CD4-positive, CD25-positive, alpha-beta regulatory T cell (primary cell): ENCODE results near the gene MAP2K7. TPM values are rescaled to one million over a fixed set of nuclear protein-coding genes. Genes with fewer than 3 reads are reported as not detected.
A peak's percentile ranks its signal among the peaks of the same experiment; 100 is the strongest.

ENCODE experiments used
- ATAC-seq, 2 donors: fragments of 150-1000 bp; cut with Tn5 transposase; one replicate each; pipeline ENCODE4 v1.10.0; 2021; ENCODE audit warnings: low read depth in 2 of 2, moderate number of reproducible peaks in 2 of 2, moderate library complexity in 1 of 2
- DNase-seq, 3 donors: peaks; one replicate each; pipeline versions ENCODE4 v3.0.0 to v3.0.0-alpha.2; 2012 to 2022; ENCODE audit warnings: mixed read lengths in 1 of 3
- H3K27ac ChIP-seq: one replicate; pipeline ENCODE4 v1.7.0; 2013; ENCODE audit warnings: mild to moderate bottlenecking, low read length; ENCODE audit not compliant: insufficient read depth, poor library complexity, severe bottlenecking
- H3K27me3 ChIP-seq: one replicate; pipeline ENCODE4 v1.7.0; 2013; ENCODE audit warnings: low read length; ENCODE audit not compliant: control insufficient read depth, insufficient read depth
- H3K36me3 ChIP-seq: one replicate; pipeline ENCODE4 v1.7.0; 2013; ENCODE audit warnings: mild to moderate bottlenecking, low read length, moderate library complexity; ENCODE audit not compliant: control insufficient read depth, insufficient read depth
- H3K4me1 ChIP-seq: 2 replicates; pipeline ENCODE4 v1.7.0; 2013; ENCODE audit warnings: mild to moderate bottlenecking, low read length; ENCODE audit not compliant: insufficient read depth, control insufficient read depth, poor library complexity, severe bottlenecking
- H3K4me3 ChIP-seq: one replicate; pipeline ENCODE4 v1.7.0; 2013; ENCODE audit warnings: low read depth, mild to moderate bottlenecking, low read length, moderate library complexity
- H3K9me3 ChIP-seq, 2 experiments: 1 replicate in 1 of 2; 2 replicates in 1 of 2; pipeline ENCODE4 v1.7.0; 2013; ENCODE audit warnings: low read length in 2 of 2, mild to moderate bottlenecking in 1 of 2, moderate library complexity in 1 of 2; ENCODE audit not compliant: control insufficient read depth in 2 of 2
- H3K27ac Mint-ChIP-seq, 3 donors: one replicate each; pipeline ENCODE4 v1.8.0; 2020 to 2022; ENCODE audit warnings: mild to moderate bottlenecking in 3 of 3, mixed read lengths in 3 of 3, moderate library complexity in 2 of 3
- H3K27me3 Mint-ChIP-seq: one replicate; pipeline ENCODE4 v1.8.0; 2022; ENCODE audit warnings: mild to moderate bottlenecking, mixed read lengths
- H3K36me3 Mint-ChIP-seq: one replicate; pipeline ENCODE4 v1.8.0; 2020; ENCODE audit warnings: mixed read lengths
- H3K4me1 Mint-ChIP-seq, 4 donors: one replicate each; pipeline ENCODE4 v1.8.0; 2020 to 2022; ENCODE audit warnings: mixed read lengths in 4 of 4, mild to moderate bottlenecking in 1 of 4
- H3K4me3 Mint-ChIP-seq, 4 donors: one replicate each; pipeline ENCODE4 v1.8.0; 2020 to 2022; ENCODE audit warnings: mild to moderate bottlenecking in 4 of 4, mixed read lengths in 4 of 4, moderate library complexity in 3 of 4
- H3K9me3 Mint-ChIP-seq, 7 donors: one replicate each; pipeline ENCODE4 v1.8.0; 2020 to 2022; ENCODE audit warnings: mixed read lengths in 7 of 7, mild to moderate bottlenecking in 3 of 7, moderate library complexity in 2 of 7
- polyA plus RNA-seq, 4 donors: library from polyadenylated mRNA; unstranded; fragments of 300-500 nt; fragmentation: Illumina TruSeq; gene quantifications; one replicate each; pipeline ENCODE4 v1.2.3, GENCODE V29; 2021
- total RNA-seq: library from RNA; stranded (reverse); gene quantifications from one replicate; pipeline ENCODE4 v1.2.3, GENCODE V29; 2022

Gene MAP2K7
- total and polyA plus RNA-seq, 5 donors from 2014 or later = 1.7 to 93.4 (median 2.7) TPM

- Histone ChIP-seq H3K4me1 (peaks cover 18% of the 10 kb centered on the region), H3K9me3 (no peaks in the 10 kb centered on the region), H3K27me3 (no peaks in the 10 kb centered on the region), H3K4me3 (peak within 1 kb of the TSS; percentile 80), H3K36me3 (peaks cover 12% of the 10 kb centered on the region), H3K27ac (peak within 1 kb of the TSS; percentile 96)
- ATAC-seq (peak; percentile 97 to 98), DNase-seq (peak; percentile 98 to 100 (median 99))
- H3K4me1 Mint-ChIP-seq = peaks cover 4 to 49% (median 24%) of the 10 kb centered on the region in 4 donors
- peak within 1 kb of the TSS; percentile 85 to 96 (median 93) for H3K4me3 Mint-ChIP-seq
- H3K27me3 Mint-ChIP-seq = peaks cover 4% of the 10 kb centered on the region
- no peaks in the 10 kb centered on the region for H3K9me3 Mint-ChIP-seq
- peaks cover 5% of the 10 kb centered on the region for H3K36me3 Mint-ChIP-seq
- peak within 1 kb of the TSS; percentile 97 to 98 (median 98) for H3K27ac Mint-ChIP-seq
Observed at GRCh38 chr19:7943444-7944176, 39.9 kb downstream of the MAP2K7 start, which contains the start of gene TIMM44. TIMM44 (minus strand) TSS chr19:7943666; CDS start chr19:7943651, 15 bp downstream.

DNA sequence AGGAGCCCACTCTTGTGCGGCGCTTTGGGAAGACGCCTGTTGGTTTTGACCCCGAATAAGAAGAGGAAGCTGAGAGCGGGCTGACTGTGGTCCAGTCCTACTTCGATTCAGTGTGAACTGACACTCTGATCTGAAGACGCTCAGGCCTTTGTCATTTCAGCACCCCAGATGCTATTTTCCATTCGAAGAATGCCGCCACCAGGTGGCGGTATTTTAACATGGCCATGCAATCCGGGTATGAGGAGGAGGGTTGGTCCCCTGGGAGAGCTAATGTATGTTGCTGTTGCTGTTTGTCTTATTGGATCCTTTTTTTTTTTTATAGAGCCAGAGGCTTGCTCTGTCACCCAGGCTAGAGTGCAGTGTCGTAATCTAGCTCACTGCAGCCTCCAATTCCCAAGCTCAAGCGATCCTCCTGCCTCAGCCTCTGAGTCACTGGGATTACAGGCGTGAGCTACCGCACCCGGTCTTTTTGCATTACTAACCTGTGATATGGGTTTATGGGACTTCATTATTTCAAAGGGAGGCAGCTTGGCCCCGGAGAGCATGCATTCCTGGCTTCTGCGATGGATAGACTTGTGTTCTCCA lies 40.6 kb downstream of the MAP2K7 start:
- Histone ChIP-seq H3K36me3 (peaks cover 12% of the 10 kb centered on the region), H3K27me3 (no peaks in the 10 kb centered on the region), H3K9me3 (no peaks in the 10 kb centered on the region), H3K4me1 (peaks cover 18% of the 10 kb centered on the region), H3K4me3 (peak overlapping the region; percentile 80), H3K27ac (peak overlapping the region; percentile 96)
- DNase-seq (peak; percentile 75 to 90 (median 83)), ATAC-seq (peak; percentile 20)
- Mint-ChIP-seq H3K9me3 (no peaks in the 10 kb centered on the region), H3K27me3 (peaks cover 4% of the 10 kb centered on the region), H3K36me3 (peaks cover 5% of the 10 kb centered on the region), H3K4me3 (peak overlapping the region; percentile 85 to 96 (median 93)), H3K27ac (peak overlapping the region; percentile 97 to 98 (median 98)), H3K4me1 (peaks cover 0 to 45% (median 22%) of the 10 kb centered on the region in 4 donors)

DNA sequence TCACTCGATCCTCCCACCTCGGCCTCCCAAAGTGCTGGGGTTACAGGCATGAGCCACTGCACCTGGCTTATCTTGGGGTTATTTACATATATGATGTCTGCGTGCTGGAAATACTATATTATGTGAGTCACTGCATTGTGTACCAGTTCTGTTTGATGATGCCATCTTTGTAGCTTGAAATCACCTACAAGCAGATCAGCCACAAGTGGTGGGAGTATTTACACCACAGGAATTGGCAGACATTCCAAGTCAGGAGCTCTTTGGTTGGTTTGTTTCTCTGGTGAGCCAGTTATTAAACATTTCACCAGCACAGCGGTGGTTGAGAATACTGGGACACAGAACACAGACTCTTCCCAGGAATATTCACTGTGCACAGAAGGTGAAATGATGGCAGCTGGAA lies 44.3 kb downstream of the MAP2K7 start:
- Histone ChIP-seq H3K4me3 (no peak overlapping the region), H3K4me1 (peaks cover 8% of the 10 kb centered on the region), H3K36me3 (no peaks in the 10 kb centered on the region), H3K27me3 (no peaks in the 10 kb centered on the region), H3K9me3 (no peaks in the 10 kb centered on the region), H3K27ac (no peak overlapping the region)
- Mint-ChIP-seq H3K4me3 (no peak overlapping the region), H3K4me1 (peaks cover 0 to 17% (median 8%) of the 10 kb centered on the region in 4 donors), H3K27me3 (peaks cover under 1% of the 10 kb centered on the region), H3K27ac (no peak overlapping the region), H3K9me3 (no peaks in the 10 kb centered on the region), H3K36me3 (no peaks in the 10 kb centered on the region)
- no peak for ATAC-seq
- no peak for DNase-seq

DNA sequence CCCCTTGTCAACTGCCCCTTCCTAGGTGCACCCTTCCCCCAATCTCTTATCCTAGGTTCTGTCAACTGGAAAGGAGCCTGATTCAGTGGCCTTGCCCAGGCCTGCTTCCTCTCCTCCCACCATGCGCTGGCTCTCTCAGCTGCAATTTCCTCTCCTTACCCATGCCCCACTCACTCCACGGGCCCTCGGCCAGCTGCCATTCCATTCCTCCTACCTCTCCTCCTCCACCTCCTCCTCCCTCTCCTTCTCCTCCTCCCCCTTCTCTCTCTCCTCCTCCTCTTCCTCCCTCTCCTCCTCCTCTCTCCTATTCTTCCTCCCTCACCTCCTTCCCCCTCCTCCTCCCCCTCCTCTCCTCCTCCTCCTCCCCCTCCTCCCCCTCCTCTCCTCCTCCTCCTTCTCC lies 49.4 kb downstream of the MAP2K7 start:
- H3K4me1 Mint-ChIP-seq = no peaks in the 10 kb centered on the region
- Histone ChIP-seq H3K4me3 (no peak overlapping the region), H3K27ac (no peak overlapping the region), H3K9me3 (no peaks in the 10 kb centered on the region), H3K4me1 (no peaks in the 10 kb centered on the region), H3K36me3 (no peaks in the 10 kb centered on the region), H3K27me3 (no peaks in the 10 kb centered on the region)
- no peak for DNase-seq
- peak overlapping the region in 1 of 3 donors; percentile 43 for H3K27ac Mint-ChIP-seq
- no peak overlapping the region for H3K4me3 Mint-ChIP-seq
- ATAC-seq = no peak
- no peaks in the 10 kb centered on the region for H3K36me3 Mint-ChIP-seq
- no peaks in the 10 kb centered on the region for H3K27me3 Mint-ChIP-seq
- no peaks in the 10 kb centered on the region for H3K9me3 Mint-ChIP-seq

GRCh38 chr19:7953576-7953975 lies 49.9 kb downstream of the MAP2K7 start:
- no peaks in the 10 kb centered on the region for H3K4me1 ChIP-seq
- H3K36me3 Mint-ChIP-seq = no peaks in the 10 kb centered on the region
- H3K4me3 Mint-ChIP-seq = no peak overlapping the region

GRCh38 chr19:7955696-7956095 lies 52.0 kb downstream of the MAP2K7 start:
- no peak overlapping the region for H3K27ac Mint-ChIP-seq
- no peaks in the 10 kb centered on the region for H3K4me1 ChIP-seq
- H3K4me3 Mint-ChIP-seq = no peak overlapping the region
- no peaks in the 10 kb centered on the region for H3K4me1 Mint-ChIP-seq
- no peaks in the 10 kb centered on the region for H3K27me3 ChIP-seq
- no peak for ATAC-seq
- no peak overlapping the region for H3K27ac ChIP-seq
- no peaks in the 10 kb centered on the region for H3K36me3 Mint-ChIP-seq
- no peak for DNase-seq
- peaks cover 3% of the 10 kb centered on the region for H3K36me3 ChIP-seq
- no peaks in the 10 kb centered on the region for H3K9me3 Mint-ChIP-seq
- no peaks in the 10 kb centered on the region for H3K27me3 Mint-ChIP-seq
- no peak overlapping the region for H3K4me3 ChIP-seq
- H3K9me3 ChIP-seq = no peaks in the 10 kb centered on the region

More at GRCh38 chr19:7953576-7953975, 49.9 kb downstream of the MAP2K7 start:
- no peaks in the 10 kb centered on the region for H3K27me3 ChIP-seq
- H3K27ac Mint-ChIP-seq = peak overlapping the region in 1 of 3 donors; percentile 88
- no peaks in the 10 kb centered on the region for H3K9me3 Mint-ChIP-seq
- DNase-seq (no peak), ATAC-seq (no peak)
- H3K36me3 ChIP-seq = no peaks in the 10 kb centered on the region
- H3K27ac ChIP-seq = no peak overlapping the region
- no peaks in the 10 kb centered on the region for H3K27me3 Mint-ChIP-seq
- no peak overlapping the region for H3K4me3 ChIP-seq
- no peaks in the 10 kb centered on the region for H3K9me3 ChIP-seq
- H3K4me1 Mint-ChIP-seq = no peaks in the 10 kb centered on the region

GRCh38 chr19:7959211-7959610 lies 55.5 kb downstream of the MAP2K7 start:
- H3K27ac ChIP-seq = no peak overlapping the region
- ATAC-seq (no peak), DNase-seq (no peak)
- no peaks in the 10 kb centered on the region for H3K27me3 ChIP-seq
- Mint-ChIP-seq H3K4me1 (no peaks in the 10 kb centered on the region), H3K9me3 (no peaks in the 10 kb centered on the region), H3K4me3 (no peak overlapping the region), H3K36me3 (peaks cover 7% of the 10 kb centered on the region), H3K27me3 (no peaks in the 10 kb centered on the region), H3K27ac (no peak overlapping the region)
- H3K36me3 ChIP-seq = peaks cover 36% of the 10 kb centered on the region
- H3K4me1 ChIP-seq = no peaks in the 10 kb centered on the region
- no peaks in the 10 kb centered on the region for H3K9me3 ChIP-seq
- no peak overlapping the region for H3K4me3 ChIP-seq
